Stimulated activated CD4-positive, alpha-beta T cell treated with anti-CD3 and anti-CD28 coated beads, Interleukin-1b, Interleukin-23, amount 100 ng/mL, for 24 hours (primary cell): Measurements from ENCODE around the gene RNF13.
"Not testable (repeated sequence)": the region's sequence is repeated elsewhere in the genome, so short reads cannot be mapped to it uniquely, and the experiment has no call there.

Experiments
- DNase-seq, 4 experiments: peaks; one replicate each; pipeline ENCODE4 v3.0.0-alpha.2; 2020; ENCODE audit warnings: low read depth in 4 of 4, low spot score in 1 of 4

RNF13 gene

DNA sequence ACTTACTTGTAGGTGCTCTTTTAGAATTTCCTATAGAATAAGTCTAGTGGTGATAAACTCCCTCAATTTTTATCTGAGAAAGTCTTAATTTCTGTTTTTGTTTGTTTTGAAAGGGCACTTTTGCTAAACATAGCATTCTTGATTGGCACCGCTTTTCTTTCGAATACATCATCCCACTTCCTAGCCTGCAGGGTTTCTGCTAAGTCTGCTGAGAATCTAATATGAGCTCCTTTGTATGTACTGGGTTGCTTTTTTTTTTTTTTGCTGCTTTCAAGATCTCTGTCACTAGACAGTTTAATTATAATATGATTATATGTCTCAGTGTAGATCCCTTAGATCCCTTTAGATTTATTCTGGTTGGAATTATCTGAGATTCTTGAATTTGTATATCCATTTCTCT, 136.2 kb downstream of the RNF13 start:
- no peak for DNase-seq

DNA sequence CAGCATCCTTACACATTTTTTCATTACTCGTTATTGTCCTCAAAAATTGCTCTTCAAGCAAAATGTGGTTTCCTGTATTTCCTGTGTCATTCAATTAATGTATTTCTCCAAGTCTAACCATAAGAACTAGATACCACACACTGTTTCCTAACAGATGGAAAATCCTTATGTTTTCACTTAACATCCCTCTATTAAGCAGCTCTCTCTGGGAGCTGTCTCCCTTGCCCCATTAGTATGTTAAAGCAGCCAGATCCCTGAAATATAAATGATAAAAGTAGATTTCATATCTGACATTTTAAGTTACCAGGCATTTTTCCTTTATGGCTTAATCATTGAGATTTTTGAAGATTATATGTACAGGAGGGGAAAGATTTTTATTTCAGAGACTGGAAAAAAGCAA, 141.8 kb downstream of the RNF13 start:
- no peak for DNase-seq

DNA sequence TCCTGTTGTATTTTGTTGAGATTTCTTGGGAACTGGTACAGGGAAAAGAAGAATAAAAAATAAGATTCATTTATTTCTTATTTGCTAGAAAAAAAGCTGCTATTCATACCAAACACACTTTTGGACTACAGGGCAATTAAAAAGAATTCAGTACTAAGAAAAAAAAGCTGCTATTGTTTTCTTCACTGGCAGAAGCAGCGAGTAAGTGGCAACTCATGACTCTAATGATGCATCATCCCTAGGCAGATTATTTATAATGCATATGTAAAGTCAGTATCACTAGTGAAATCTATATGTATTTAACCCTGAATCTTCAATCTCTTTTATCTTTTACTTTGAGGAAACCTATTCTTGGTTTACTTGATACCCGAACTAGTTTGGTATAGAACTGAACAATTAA, 142.4 kb downstream of the RNF13 start:
- DNase-seq: no peak

DNA sequence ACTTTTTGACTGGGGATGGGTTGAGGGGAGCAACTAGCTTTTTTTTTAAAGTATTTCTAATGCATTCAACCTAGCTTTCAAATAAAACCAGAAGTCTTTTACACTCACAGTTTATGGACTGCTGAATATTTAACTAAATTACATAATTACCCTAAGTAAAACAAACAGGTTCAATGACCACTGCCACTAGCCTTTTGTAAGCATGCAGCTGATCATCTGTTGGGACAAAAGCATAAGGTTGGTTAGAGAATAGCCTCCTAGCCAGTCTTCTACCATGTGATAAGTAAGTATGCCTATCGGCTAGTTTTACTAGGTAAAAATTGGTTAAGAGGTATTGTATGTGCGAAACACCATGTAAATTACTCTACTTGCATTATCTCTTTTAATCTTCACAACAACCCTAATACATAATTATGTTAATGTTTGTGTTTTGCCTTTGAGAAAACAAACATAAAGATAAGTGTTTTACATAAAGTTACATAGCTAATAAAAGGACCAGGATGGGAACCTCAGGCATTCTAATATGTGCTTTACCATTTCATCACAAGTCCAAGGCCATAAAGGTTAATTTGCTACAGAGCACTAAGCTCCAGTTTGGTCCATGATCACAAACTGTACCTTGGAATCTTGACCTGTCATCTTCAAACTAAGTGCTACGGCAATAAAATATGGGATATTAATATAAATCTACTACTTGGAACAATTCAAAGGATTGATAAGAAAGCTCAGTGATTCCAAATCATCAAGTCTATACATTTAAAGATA, 144.5 kb downstream of the RNF13 start:
- DNase-seq: no peak

DNA sequence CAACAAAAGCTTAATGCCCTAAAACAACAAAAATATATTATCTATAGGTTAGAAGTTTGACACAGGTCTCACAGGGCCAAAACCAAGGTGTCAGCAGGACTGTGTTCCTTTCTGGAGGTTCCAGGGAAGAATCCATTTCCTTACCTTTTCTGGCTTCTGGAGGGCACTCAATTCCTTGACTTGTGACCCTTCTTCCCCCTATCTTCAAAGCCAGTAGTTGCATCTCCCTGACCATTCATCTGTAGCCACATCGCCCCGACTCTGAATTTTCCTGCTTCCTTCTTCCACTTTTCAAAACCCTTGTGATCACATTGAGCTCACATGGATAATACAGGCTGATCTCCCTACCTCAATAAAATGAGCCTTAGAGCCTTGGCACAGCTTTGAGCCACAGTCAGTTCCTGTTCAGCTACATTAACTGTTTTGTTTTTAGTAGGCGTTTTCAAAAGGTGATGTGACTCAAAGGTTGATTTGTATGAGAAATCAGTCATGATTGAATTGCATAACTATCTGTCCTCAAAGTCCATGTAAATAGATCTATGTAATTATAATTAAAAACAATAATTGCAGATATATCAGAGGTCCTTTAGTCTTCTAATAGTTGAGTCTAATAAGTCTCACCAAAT, 145.3 kb downstream of the RNF13 start:
- DNase-seq: no peak

DNA sequence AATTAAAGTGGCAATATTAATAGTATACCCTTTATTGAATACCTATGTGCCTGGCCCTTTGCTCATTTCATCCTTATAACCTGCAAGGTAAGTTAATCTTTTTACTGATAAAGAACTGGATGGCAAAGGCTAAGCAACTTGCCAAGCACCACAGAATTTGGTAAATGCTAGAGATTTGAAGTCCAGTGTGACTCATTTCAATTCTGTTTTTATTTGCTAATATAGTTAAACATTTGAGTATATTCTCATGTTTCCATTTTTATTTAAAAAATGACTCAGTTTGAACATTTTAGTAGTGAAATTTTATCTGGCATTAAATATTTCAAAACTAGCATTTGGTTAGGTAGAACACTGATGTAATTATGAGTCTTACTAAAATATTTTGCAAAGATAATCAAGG, 146.4 kb downstream of the RNF13 start:
- DNase-seq: no peak

DNA sequence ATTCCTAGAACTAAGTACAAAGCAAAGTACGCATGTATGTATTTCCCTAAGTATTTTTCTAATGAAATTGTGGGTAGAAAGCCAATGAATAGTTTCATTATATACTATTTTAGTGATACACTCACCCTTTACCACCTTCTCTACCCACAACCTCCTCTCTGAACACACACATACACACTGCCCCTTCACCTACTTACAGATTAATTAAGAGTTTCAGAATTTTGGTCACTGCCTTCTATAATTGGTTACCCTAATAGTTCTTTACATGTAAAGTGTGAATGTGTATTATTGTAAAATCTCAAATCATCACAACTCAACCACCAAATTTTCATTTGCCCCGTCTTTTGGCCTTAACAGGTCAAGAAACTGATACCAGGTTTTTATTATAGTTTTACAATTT, 150.5 kb downstream of the RNF13 start:
- no peak for DNase-seq

DNA sequence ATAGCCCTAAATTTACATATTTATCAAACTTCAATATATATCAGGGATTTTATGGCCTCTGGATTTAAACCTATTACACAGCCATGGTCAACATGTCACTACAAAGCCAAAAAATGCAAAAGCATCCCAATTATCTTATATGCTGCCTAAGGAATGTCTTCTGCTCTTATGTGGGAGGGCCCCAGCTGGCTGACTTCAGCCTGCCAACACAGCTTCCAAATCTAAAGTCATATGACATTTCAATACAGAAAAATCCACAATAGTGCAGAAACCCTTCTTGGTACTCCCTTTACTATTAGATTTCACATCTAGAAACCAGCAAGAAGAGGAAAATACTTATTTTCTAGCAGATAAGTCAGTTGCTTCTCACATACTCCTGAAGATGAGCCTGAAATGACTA, 151.3 kb downstream of the RNF13 start:
- DNase-seq: no peak

DNA sequence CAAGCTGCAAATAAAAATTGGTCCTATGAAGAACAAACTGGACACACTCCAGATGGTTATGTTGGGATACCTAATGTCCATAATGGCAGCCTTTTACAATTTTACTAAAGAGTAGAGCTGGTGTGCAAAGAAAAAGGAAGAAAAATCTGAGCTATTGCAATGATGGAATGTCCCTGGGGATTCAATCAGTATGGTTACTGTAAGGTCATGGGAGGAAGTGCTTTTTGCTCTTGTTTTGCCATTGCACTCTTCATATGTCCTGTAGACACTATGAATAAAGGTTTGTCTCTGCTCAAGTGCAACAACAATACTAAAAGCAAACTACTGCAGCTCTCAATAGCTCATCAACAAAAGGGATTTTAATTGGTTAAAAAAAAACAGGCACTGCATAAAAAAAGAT, 152.3 kb downstream of the RNF13 start:
- DNase-seq: no peak

DNA sequence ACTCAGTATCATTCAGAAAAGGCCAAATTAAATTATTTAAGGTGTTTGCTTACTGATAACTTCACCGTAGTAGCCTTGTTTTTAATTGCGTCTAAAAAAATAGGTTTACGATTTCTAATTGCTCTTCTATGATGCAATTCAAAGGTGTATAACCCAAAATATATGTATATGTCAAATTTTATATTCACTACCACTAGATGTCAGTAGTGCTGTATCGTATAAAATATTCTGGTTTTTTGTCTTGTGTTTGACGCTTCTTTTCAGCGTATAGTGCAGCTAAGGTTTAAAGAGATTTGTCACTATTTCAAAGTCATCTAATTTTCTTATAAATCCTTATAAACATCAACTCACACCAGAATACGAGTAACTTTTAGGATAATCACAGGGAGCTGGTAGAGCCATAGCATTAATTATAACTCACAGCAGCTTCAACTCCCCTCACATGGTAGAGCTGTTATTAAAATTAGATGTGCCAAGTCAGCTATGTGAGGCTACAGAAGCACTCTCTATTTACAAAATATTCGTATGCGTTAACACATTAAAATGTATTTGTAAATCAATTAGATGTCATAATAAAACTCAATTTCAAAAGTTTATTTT, 154.2 kb downstream of the RNF13 start:
- no peak for DNase-seq

DNA sequence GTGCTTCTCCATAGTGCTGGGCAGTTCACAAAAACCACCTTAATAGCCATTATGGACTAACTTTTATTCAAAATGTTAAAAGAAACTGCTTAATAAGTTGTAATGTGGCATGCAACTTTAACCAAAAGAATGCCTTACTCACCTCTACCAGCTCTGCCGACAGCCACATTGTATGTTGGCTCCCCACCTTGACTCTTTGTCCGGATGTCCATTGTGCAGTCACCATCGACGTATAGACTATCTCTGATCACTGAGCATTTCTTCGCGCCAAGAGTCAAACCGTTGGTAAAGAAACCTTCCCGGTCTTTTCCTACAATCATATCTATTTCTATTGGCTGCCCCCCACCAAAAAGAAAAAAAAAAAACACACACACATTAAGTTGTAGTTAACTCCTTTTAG, 155.2 kb downstream of the RNF13 start:
- no peak for DNase-seq

DNA sequence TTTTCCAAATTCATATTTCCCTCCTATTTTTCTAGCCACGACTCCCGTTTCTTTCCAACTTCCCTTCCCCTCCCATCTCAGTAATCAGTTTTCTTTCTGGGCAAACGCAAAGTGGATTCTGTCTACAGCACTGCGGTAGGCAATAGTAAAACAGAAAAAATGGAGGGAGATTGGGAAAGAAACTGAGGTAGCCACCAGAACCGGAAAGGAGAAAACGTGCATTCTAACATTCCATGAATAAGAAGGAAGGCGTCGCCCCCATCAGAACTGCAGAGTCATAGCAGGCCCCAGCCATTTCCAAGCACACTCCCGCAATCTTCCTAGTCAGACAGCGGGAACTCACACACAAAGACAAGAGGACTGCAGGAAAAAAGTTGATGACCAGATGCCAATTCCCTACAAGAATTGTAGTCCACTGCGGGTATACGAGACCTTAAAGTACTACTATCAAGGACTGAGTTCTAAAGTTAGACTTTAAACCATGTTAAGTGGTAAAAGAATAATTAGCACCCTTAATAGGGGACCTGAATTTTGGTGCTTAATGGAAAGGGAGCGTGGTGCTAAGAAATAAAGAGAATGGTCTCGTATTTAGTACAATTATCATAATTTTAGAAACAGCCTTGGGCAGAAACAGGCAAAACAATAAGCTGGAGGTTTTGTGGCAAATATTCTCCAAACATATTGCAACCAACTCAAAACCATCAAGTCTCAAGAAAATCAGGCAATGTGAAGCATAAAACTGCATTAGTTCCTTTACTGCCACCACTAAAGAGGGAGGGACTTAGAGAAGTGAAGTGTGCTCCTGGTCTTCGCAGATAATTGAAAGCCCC, 156.3 kb downstream of the RNF13 start:
- DNase-seq: no peak

DNA sequence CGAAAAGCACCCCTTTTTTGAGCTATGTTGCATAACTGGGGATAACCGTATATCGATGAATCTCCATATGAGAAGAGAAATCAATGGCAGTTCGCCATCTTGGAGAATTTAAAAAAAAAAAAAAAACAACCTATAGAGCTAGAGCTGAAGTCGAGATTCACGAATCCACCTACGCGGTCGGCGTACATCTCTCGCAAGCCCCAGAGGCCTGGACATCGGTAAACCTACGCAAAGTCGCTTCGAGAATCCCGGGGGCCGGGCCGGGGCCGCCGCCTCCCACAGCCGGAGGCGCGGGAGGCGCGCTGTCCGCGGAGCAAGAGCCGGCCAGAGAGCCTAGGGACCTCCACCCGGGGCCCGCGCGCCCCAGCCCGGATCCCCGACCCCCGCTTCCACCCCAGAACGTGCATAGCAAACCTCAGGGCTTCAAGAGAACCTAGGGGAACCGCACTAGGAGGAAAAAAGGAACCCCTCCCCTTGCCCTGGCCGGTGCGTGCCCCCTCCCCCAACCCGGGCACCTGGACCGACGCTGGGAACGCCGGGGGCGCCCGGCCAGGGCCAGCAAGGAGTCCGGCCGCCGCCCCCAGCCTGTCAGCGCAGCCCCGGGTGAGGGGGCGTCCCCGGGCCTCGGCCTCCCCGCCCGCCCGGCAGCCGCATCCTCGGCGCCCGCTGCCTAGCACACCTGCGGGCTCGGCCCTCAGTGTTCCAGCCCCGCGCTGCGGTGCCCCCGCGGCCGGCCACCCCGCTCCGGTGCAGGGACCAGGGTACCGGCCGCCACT, 157.1 kb downstream of the RNF13 start:
- DNase-seq: peak in 3 of 4 experiments; percentile 30 to 56 (median 50)

DNA sequence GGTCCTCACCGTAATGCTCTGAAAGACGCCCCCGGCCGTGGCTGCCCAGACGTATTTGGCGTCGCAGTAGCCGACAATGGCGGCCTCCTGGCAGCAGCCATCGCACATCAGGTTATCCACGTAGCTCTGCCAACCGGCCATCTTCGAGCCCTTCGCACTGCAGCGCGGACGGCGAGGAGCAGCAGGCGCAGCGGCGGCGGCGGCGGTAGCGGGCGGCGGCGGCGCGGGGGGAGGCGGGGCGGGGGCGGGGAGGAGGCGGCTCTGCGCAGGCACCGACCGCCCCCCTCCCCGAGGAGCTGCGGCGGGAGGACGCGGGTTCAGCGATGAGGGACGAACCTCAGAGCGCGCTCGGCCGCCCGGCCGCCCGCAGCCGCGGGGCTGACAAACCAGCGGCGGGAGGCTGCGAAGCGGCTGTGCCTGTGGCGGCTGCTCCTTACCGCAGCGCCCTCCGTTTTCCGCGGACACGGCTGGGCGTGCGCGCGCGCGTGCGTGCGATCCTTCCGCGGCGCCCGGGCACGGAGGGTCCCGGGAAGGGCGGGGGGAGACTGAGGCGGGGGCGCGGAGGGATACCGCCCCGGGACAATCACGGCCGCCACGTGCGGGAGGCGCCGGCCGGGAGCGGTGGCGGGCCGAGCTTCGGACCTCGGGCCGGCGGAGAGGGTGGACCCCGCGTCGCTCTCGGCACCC, 157.8 kb downstream of the RNF13 start, which contains the start of gene PFN2:
Gene PFN2, minus strand, starts transcription at position 180 of the 687 bp plus-strand sequence. Its CDS starts 39 bp downstream, at position 141.
- DNase-seq: peak in 3 of 4 experiments; percentile 18 to 28 (median 18)

DNA sequence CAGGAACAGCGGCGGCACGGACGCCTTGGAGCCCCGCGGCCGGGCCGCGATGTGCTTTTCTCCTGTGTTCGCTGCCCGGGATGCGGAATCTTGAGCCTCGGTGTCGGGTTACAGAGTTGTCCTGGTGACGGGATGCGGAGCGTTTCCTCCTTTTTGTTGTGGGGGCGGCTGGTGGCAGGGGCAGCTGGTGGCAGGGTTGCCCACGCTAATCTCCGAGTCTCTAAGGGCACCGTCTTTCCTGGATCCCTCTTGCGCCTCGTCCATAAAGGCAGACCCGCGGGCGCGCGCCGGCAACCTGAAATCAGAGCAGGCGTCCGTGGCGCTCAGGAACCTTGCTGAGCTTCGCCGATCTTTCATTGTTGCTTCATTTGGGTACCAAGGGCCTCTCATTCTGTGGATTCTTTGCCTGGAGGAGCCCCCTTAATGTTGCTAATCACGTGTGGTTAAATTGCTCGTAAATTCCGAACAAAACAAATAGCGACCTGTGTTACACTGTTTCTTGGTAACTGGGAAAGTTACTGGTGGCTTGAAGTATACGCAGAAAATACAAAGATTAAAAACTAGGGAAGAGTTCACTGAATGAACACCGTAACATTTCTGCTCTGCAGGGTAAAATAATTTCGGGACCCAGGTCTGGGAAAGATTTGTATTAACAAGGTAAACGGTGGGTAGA, 158.5 kb downstream of the RNF13 start:
- peak in 3 of 4 experiments; percentile 4 to 11 (median 6) for DNase-seq

DNA sequence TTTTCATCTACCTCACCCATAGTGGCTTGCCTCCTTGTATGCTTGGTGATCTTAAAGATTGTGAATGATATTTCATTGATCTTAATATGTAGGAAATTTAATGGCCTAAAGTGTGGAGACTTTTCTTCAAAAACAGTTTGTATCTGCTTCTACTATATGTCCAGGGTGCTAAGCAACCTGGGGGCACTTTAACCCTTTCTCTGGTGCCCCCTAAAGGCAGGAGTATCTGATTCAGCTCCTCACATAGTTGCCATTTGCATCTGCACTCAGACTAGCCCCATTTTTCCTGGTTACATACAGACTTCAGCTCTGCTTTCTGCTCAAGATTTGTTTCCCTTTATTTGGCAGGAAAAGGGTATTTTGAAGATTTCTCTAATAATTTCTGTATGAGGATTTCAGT, 162.9 kb downstream of the RNF13 start:
- DNase-seq: no peak

DNA sequence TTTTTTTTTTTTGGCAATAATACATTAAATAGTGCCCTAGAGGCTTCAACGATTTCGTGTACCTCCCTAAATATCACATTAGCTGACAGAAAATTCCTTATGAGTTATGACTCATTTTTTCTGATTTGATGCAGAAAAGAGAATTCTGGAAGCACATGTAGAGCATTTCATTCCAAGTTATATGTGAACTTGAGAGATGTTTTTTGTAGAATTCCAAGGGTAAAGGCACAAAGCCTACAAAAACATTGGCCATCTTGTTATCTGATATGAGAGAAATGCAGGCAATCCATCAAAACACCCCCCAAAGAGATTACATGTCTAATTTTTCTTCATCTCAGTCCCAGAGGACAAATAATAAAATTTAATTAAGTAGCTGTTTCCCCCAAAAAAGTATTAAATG, 164.4 kb downstream of the RNF13 start:
- no peak for DNase-seq

DNA sequence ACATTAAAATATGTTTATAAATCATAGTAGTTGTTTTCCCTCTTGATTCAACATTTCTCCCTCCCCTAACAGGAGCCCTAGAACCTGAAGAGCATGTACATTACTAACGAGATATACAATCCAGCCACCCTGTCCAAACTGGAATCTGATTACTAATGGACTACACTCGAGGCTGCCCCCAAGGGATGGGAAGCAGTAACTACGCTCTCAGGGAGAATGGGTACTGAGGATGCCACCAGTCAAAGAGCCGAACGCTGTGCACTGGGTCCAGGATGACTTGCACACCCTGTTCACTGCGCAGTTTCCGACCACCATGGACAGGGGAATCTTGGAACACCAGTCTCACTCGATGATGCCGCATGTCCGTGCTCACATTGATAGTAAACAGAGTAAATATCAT, 169.0 kb downstream of the RNF13 start:
- not testable (repeated sequence) for DNase-seq

DNA sequence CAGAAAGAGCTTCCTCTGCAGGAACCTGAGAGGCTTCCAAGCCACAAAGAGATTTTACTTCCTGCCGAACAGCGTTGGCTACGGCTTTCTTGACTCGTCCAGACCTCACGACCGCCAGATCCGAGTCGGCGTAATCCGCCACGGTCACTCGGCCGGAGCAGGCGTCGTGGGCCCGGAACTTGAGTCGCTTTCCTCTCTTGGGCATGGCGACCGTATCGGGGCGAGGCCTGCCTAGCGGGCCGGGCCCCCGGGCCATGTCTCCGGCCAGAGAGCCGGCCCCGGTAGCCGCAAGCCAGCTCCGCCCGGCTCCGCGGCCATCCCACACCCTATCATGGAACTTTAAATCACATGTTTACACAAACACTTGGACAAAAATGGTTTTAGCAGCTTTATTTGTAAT, 170.0 kb downstream of the RNF13 start:
- not testable (repeated sequence) for DNase-seq

DNA sequence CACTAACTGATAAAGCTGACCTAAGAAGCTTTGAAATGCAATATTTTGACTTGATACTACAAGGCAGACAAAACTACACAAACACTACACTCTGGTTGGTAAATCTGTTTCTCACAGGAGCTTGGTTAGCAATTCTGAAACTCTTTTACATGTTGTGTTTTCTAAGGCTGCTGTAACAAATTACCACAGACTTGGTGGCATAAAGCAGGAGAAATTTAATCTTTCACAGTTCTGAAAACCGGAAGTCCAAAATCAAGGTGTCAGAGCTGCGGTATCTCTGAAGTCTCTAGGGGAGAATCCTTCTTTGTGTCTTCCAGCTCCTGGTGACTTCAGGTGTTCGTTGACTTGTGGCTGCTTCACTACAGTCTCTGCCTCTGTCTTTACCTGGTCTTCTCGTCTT, 170.6 kb downstream of the RNF13 start:
- DNase-seq: no peak
